Thymus (tissue), 11 donors: ENCODE measurements around the gene SH3BP5. TPM values are rescaled to one million over a fixed set of nuclear protein-coding genes. Genes with fewer than 3 reads are reported as not detected.

ENCODE experiments used
- DNase-seq, 9 donors: peaks; one replicate each; pipeline ENCODE4 v3.0.0-alpha.2; 2013; ENCODE audit warnings: low spot score in 9 of 9, low read depth in 6 of 9, missing footprints in 1 of 9
- H3K27ac ChIP-seq, 2 donors: one replicate each; pipeline ENCODE4 v1.5.1; 2013; ENCODE audit warnings: control low read depth in 1 of 2, low read depth in 1 of 2, low read length in 1 of 2, mild to moderate bottlenecking in 1 of 2, moderate library complexity in 1 of 2
- H3K27me3 ChIP-seq, 2 donors: one replicate each; pipeline ENCODE4 v1.5.1; 2013; ENCODE audit warnings: low read length in 1 of 2; ENCODE audit not compliant: control insufficient read depth in 2 of 2, insufficient read depth in 1 of 2
- H3K36me3 ChIP-seq, 2 donors: one replicate each; pipeline ENCODE4 v1.5.1; 2013; ENCODE audit warnings: low read length in 1 of 2, mild to moderate bottlenecking in 1 of 2, moderate library complexity in 1 of 2; ENCODE audit not compliant: control insufficient read depth in 2 of 2, insufficient read depth in 2 of 2
- H3K4me1 ChIP-seq, 2 donors: one replicate each; pipeline ENCODE4 v1.5.1; 2013; ENCODE audit warnings: low read length in 2 of 2; ENCODE audit not compliant: control insufficient read depth in 2 of 2, insufficient read depth in 2 of 2
- H3K4me3 ChIP-seq, 2 donors: one replicate each; pipeline ENCODE4 v1.5.1; 2013; ENCODE audit warnings: low read length in 2 of 2, control low read depth in 1 of 2, mild to moderate bottlenecking in 1 of 2
- H3K9me3 ChIP-seq, 2 donors: one replicate each; pipeline ENCODE4 v1.5.1; 2013; ENCODE audit warnings: low read length in 1 of 2, mild to moderate bottlenecking in 1 of 2; ENCODE audit not compliant: control insufficient read depth in 2 of 2, insufficient read depth in 1 of 2
- WGBS: extraction: QIAGEN DNeasy Blood & Tissue Kit; methylation state at CpG from one replicate; pipeline ENCODE4 v1.1.7; 2013; 5-methylcytosine and 5-hydroxymethylcytosine counted together
- polyA plus RNA-seq: library from polyadenylated mRNA; stranded (reverse); fragments of 200-250 nt; gene quantifications from one replicate; pipeline ENCODE4 v1.2.3, GENCODE V29; 2013
- total RNA-seq: library from RNA; stranded (reverse); fragments of 120-200 nt; gene quantifications from one replicate; pipeline ENCODE4 v1.2.4, GENCODE V29; 2013
- donor health status: healthy.

Gene SH3BP5
- total and polyA plus RNA-seq, 2 donors, result 29.1 to 64.3 TPM

DNA sequence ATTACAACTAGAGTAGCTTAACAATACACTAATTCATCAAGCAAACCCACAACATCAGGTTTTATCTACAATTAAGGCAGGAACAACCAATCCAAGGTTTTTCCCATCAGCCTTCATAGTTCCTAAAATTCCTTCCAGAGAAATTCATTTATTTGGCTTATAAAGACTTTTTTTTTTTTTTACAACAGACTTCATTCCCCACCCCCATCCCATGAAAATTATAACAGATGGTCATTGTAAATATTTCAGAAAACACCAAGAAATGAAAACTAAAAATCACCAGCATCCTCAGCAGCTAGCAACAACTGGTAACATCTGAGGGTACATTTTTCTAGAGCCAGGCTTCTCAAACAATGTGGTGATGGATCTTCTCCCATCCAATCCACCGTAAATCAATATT lies 11.0 kb downstream of the SH3BP5 start:
- Histone ChIP-seq H3K4me3 (no peak overlapping the region), H3K27ac (no peak overlapping the region), H3K27me3 (no peaks in the 10 kb centered on the region), H3K9me3 (no peaks in the 10 kb centered on the region), H3K4me1 (peaks cover 37 to 58% of the 10 kb centered on the region in 2 donors), H3K36me3 (no peaks in the 10 kb centered on the region)
- no peak for DNase-seq
- WGBS, result 99% methylated on average over 1 of the region's 1 CpG

DNA sequence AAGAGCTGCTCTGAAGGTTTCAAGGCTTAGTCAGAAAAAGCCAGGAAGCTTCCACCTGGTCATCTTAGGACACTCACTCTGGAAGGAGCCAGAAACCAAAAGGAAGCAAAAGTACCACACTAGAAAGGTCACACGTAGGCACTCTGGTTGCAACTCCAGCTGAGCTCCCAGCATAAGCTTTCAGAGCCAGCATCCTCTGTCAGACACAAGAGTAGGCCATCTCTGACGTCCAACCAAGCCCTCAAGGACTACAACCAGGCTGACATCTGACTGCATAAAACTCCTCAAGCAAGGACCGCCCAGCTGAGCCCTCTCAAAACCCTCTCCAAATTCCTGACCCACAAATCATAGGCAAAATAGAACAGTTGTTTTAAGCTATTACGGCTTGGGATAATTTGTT lies 12.8 kb downstream of the SH3BP5 start:
- no peak overlapping the region for H3K4me3 ChIP-seq
- DNase-seq, result no peak
- 88% methylated on average over 4 of the region's 4 CpGs for WGBS
- no peaks in the 10 kb centered on the region for H3K27me3 ChIP-seq
- no peaks in the 10 kb centered on the region for H3K9me3 ChIP-seq
- peaks cover 23 to 51% of the 10 kb centered on the region in 2 donors for H3K4me1 ChIP-seq
- H3K36me3 ChIP-seq, result no peaks in the 10 kb centered on the region
- no peak overlapping the region for H3K27ac ChIP-seq

GRCh38 chr3:15319136-15319535 lies 13.2 kb downstream of the SH3BP5 start:
- H3K36me3 ChIP-seq, result no peaks in the 10 kb centered on the region
- H3K27ac ChIP-seq, result no peak overlapping the region
- 94% methylated on average over 2 of the region's 2 CpGs for WGBS
- H3K27me3 ChIP-seq, result no peaks in the 10 kb centered on the region
- no peak for DNase-seq
- peaks cover 0 to under 1% of the 10 kb centered on the region in 2 donors for H3K9me3 ChIP-seq
- peaks cover 19 to 51% of the 10 kb centered on the region in 2 donors for H3K4me1 ChIP-seq
- H3K4me3 ChIP-seq, result no peak overlapping the region

DNA sequence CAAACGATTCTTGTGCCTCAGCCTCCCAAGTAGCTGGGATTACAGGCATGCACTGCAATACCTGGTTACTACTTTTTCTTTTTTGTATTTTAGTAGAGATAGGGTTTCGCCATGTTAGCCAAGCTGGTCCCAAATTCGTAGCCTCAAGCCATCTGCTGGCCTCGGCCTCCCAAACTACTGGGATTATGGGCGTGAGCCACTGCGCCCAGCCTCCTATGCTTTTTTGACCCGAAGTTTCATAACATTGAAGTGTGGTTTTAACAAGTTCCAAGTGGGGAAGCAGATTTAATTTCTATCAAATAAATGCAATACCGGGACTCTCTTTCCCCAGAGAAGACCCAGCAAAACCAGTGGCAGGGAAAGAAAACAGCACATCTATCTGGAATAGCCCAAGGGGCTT lies 13.7 kb downstream of the SH3BP5 start:
- 96% methylated on average over 8 of the region's 8 CpGs for WGBS

GRCh38 chr3:15316998-15317435 lies 15.4 kb downstream of the SH3BP5 start:
- 83% methylated on average over 5 of the region's 5 CpGs for WGBS
- peaks cover 20 to 59% of the 10 kb centered on the region in 2 donors for H3K4me1 ChIP-seq
- DNase-seq, result no peak
- peaks cover 0 to 6% of the 10 kb centered on the region in 2 donors for H3K9me3 ChIP-seq
- no peak overlapping the region for H3K4me3 ChIP-seq
- H3K27me3 ChIP-seq, result no peaks in the 10 kb centered on the region
- no peak overlapping the region for H3K27ac ChIP-seq
- H3K36me3 ChIP-seq, result no peaks in the 10 kb centered on the region

More for the DNA sequence above, 13.7 kb downstream of the SH3BP5 start:
- H3K4me1 ChIP-seq, result peaks cover 15 to 51% of the 10 kb centered on the region in 2 donors
- no peak overlapping the region for H3K27ac ChIP-seq
- peaks cover 0 to 5% of the 10 kb centered on the region in 2 donors for H3K9me3 ChIP-seq
- no peak for DNase-seq
- no peaks in the 10 kb centered on the region for H3K36me3 ChIP-seq
- no peak overlapping the region for H3K4me3 ChIP-seq
- no peaks in the 10 kb centered on the region for H3K27me3 ChIP-seq

DNA sequence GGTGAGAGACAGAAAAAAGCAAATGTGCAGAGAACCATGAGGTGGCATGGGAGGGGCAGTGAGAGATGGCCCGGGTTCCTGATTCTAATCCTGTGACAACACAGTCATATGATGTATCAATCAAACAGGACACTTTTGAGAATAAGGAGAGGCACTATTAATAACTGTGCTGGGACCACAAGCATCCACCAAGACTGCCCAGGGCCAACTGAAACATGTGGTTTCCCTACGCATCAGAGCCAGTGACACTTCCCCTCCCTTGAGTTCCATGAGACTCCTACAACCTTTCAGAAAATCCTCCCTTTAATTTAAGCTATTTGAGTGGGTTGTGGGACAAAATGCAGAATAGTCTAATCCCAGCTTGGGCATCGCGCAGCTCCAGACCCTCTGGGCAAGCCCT lies 17.4 kb downstream of the SH3BP5 start:
- DNase-seq, result no peak
- peaks cover 0 to 3% of the 10 kb centered on the region in 2 donors for H3K36me3 ChIP-seq
- no peak overlapping the region for H3K4me3 ChIP-seq
- H3K27me3 ChIP-seq, result no peaks in the 10 kb centered on the region
- no peak overlapping the region for H3K27ac ChIP-seq
- WGBS, result 73% methylated on average over 4 of the region's 4 CpGs
- H3K4me1 ChIP-seq, result peaks cover 21 to 71% of the 10 kb centered on the region in 2 donors
- H3K9me3 ChIP-seq, result peaks cover 0 to 6% of the 10 kb centered on the region in 2 donors

GRCh38 chr3:15314276-15314675 lies 18.1 kb downstream of the SH3BP5 start:
- H3K36me3 ChIP-seq, result peaks cover 0 to 3% of the 10 kb centered on the region in 2 donors
- no peak overlapping the region for H3K4me3 ChIP-seq
- H3K27ac ChIP-seq, result no peak overlapping the region
- no peak for DNase-seq
- no peaks in the 10 kb centered on the region for H3K27me3 ChIP-seq
- H3K9me3 ChIP-seq, result peaks cover 0 to 6% of the 10 kb centered on the region in 2 donors
- WGBS, result 98% methylated on average over 1 of the region's 1 CpG
- H3K4me1 ChIP-seq, result peaks cover 19 to 73% of the 10 kb centered on the region in 2 donors

DNA sequence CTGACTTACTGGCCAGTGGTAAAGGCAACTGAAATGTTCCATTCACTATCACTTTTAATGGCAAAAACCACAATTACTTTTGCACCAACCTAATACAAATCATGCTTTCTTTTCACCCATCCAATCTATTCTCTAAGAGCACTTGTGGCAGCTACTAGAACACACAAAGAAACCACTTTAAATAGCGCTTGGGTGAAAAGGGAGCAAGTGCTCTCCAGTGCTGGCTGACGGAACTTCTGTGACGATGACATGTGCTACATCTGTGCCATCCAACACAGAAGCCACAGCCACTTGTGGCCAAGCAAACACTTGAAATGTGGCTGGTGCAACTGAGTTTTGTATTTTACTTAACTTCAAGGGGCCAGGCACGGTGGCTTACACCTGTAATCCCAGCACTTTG lies 18.9 kb downstream of the SH3BP5 start:
- H3K4me1 ChIP-seq, result peaks cover 18 to 70% of the 10 kb centered on the region in 2 donors
- peaks cover 0 to 3% of the 10 kb centered on the region in 2 donors for H3K36me3 ChIP-seq
- peaks cover 0 to 6% of the 10 kb centered on the region in 2 donors for H3K9me3 ChIP-seq
- no peaks in the 10 kb centered on the region for H3K27me3 ChIP-seq
- WGBS, result 8% methylated on average over 4 of the region's 4 CpGs
- peak in 7 of 9 donors; percentile 47 to 91 (median 71) for DNase-seq
- H3K4me3 ChIP-seq, result no peak overlapping the region
- H3K27ac ChIP-seq, result peak overlapping the region in 1 of 2 donors; percentile 66

DNA sequence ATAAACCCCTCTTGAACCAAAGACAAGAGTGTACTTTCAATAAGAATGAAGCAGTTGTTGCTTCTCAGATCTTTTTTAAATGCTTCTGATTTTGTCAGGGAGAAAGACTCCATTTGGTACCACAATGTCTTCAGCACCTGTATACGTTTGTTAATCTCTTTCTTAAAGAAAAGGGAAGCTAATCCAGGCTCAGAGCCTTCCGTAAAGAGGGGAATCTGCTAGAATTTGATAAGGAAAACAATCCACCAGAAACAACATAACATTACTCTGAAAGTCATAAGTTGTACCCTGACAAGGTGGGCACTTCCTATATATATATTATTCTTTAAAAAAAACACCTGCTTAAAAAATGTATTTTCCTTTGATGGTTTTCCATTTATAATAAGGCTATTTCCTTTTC lies 19.8 kb downstream of the SH3BP5 start:
- no peaks in the 10 kb centered on the region for H3K27me3 ChIP-seq
- H3K9me3 ChIP-seq, result peaks cover 0 to 6% of the 10 kb centered on the region in 2 donors
- H3K36me3 ChIP-seq, result peaks cover 0 to 3% of the 10 kb centered on the region in 2 donors
- no peak overlapping the region for H3K4me3 ChIP-seq
- no peak for DNase-seq
- peaks cover 18 to 75% of the 10 kb centered on the region in 2 donors for H3K4me1 ChIP-seq
- 38% methylated on average over 2 of the region's 2 CpGs for WGBS
- no peak overlapping the region for H3K27ac ChIP-seq
